Measurements from ENCODE around the gene RUNX1. TPM values are rescaled to one million over a fixed set of nuclear protein-coding genes. Genes with fewer than 3 reads are reported as not detected.
A peak's percentile ranks its signal among the peaks of the same experiment; 100 is the strongest.

Gene RUNX1
- total and polyA plus RNA-seq, 7 experiments from 2014 or later = 27.9 to 154 (median 85.1) TPM

GRCh38 chr21:35053356-35054096, 4.4 kb upstream of the RUNX1 start:
- POLR2A ChIA-PET = interaction anchor here (0.6 to 1.6 kb wide), 4 partner anchors 27 to 1113 kb away, joined by 3 to 6 read pairs (median 4); no protein-coding TSS in a partner anchor
- no peaks in the 10 kb centered on the region for H3K36me3 ChIP-seq (ENCODE audit: control insufficient read depth in 2 of 3, insufficient read depth in 3 of 3, low read length in 3 of 3)
- peaks cover 27 to 42% of the 10 kb centered on the region in 2 donors for H3K4me1 ChIP-seq (ENCODE audit: control insufficient read depth in 2 of 2, insufficient read depth in 2 of 2, low read length in 2 of 2)
- peaks cover 30 to 57% (median 47%) of the 10 kb centered on the region in 7 donors for H3K4me1 Mint-ChIP-seq
- H3K4me3 ChIP-seq (ENCODE audit: low read length) = no peak overlapping the region
- peaks cover 0 to under 1% (median 0%) of the 10 kb centered on the region in 5 donors for H3K36me3 Mint-ChIP-seq
- H3K27ac ChIP-seq (ENCODE audit: low read depth, low read length) = peak overlapping the region; percentile 50
- intact Hi-C loops (cut with micrococcal nuclease) = loop anchor here (5.0 kb wide), 5 partner anchors 84 to 1059 kb away; no protein-coding TSS in a partner anchor
- peaks cover 0 to under 1% (median 0%) of the 10 kb centered on the region in 11 donors for H3K9me3 Mint-ChIP-seq
- DNase-seq = no peak
- H3K9me3 ChIP-seq (ENCODE audit: control insufficient read depth in 2 of 3, low read length in 3 of 3) = no peaks in the 10 kb centered on the region
- H3K4me3 Mint-ChIP-seq = peak overlapping the region in 7 of 10 donors; percentile 15 to 60 (median 49)
- CTCF ChIA-PET = interaction anchor here (0.5 to 7.4 kb wide), 3 partner anchors 165 to 563 kb away, joined by 3 to 71 read pairs (median 5); no protein-coding TSS in a partner anchor
- ATAC-seq = no peak
- H3K27me3 ChIP-seq (ENCODE audit: control insufficient read depth in 2 of 2, insufficient read depth in 2 of 2, low read length in 2 of 2) = no peaks in the 10 kb centered on the region
- peaks cover 0 to 8% (median 0%) of the 10 kb centered on the region in 5 donors for H3K27me3 Mint-ChIP-seq
- H3K27ac Mint-ChIP-seq = peak overlapping the region in 8 of 9 donors; percentile 85 to 95 (median 88)

GRCh38 chr21:35052801-35053200, 3.7 kb upstream of the RUNX1 start:
- ChIA-PET CTCF (interaction anchor here (0.5 to 7.4 kb wide), 8 partner anchors 27 to 563 kb away, joined by 3 to 71 read pairs (median 6); no protein-coding TSS in a partner anchor), POLR2A (interaction anchor here (1.1 to 1.9 kb wide), 6 partner anchors 20 to 451 kb away, joined by 3 to 6 read pairs (median 4); no protein-coding TSS in a partner anchor)
- intact Hi-C loops (cut with micrococcal nuclease) = loop anchor here (5.0 kb wide), 5 partner anchors 84 to 1060 kb away; no protein-coding TSS in a partner anchor
- Mint-ChIP-seq H3K9me3 (peaks cover 0 to 5% (median 0%) of the 10 kb centered on the region in 11 donors), H3K4me1 (peaks cover 34 to 56% (median 45%) of the 10 kb centered on the region in 7 donors), H3K27ac (peak overlapping the region in 8 of 9 donors; percentile 85 to 95 (median 88)), H3K4me3 (peak overlapping the region in 8 of 10 donors; percentile 14 to 72 (median 53)), H3K36me3 (peaks cover 0 to 2% (median 0%) of the 10 kb centered on the region in 5 donors), H3K27me3 (peaks cover 0 to 8% (median 0%) of the 10 kb centered on the region in 5 donors)
- H3K27ac ChIP-seq (ENCODE audit: low read depth, low read length) = peak overlapping the region; percentile 50
- no peaks in the 10 kb centered on the region for H3K27me3 ChIP-seq (ENCODE audit: control insufficient read depth in 2 of 2, insufficient read depth in 2 of 2, low read length in 2 of 2)
- H3K4me1 ChIP-seq (ENCODE audit: control insufficient read depth in 2 of 2, insufficient read depth in 2 of 2, low read length in 2 of 2) = peaks cover 27 to 42% of the 10 kb centered on the region in 2 donors
- peak in 6 of 9 donors; percentile 25 to 56 (median 46) for DNase-seq
- H3K4me3 ChIP-seq (ENCODE audit: low read length) = no peak overlapping the region
- H3K36me3 ChIP-seq (ENCODE audit: control insufficient read depth in 2 of 3, insufficient read depth in 3 of 3, low read length in 3 of 3) = peaks cover 0 to 3% (median 0%) of the 10 kb centered on the region in 3 experiments
- ATAC-seq = no peak
- no peaks in the 10 kb centered on the region for H3K9me3 ChIP-seq (ENCODE audit: control insufficient read depth in 2 of 3, low read length in 3 of 3)

- peaks cover 0 to 12% (median 0%) of the 10 kb centered on the region in 11 donors for H3K9me3 Mint-ChIP-seq
Measured at GRCh38 chr21:35051287-35051818, 2.3 kb upstream of the RUNX1 start.

GRCh38 chr21:35050348-35051286, 1.5 kb upstream of the RUNX1 start:
- CTCF ChIA-PET = interaction anchor here (0.7 to 7.4 kb wide), 15 partner anchors 10 to 566 kb away, joined by 3 to 71 read pairs (median 3); no protein-coding TSS in a partner anchor
- Mint-ChIP-seq H3K27ac (peak overlapping the region; percentile 80 to 100 (median 98)), H3K9me3 (peaks cover 0 to 12% (median 0%) of the 10 kb centered on the region in 11 donors), H3K4me1 (peaks cover 40 to 67% (median 49%) of the 10 kb centered on the region in 7 donors), H3K36me3 (peaks cover 0 to 16% (median 0%) of the 10 kb centered on the region in 5 donors), H3K27me3 (peaks cover 0 to 5% (median 0%) of the 10 kb centered on the region in 5 donors), H3K4me3 (peak overlapping the region; percentile 70 to 99 (median 94))
- H3K27me3 ChIP-seq (ENCODE audit: control insufficient read depth in 2 of 2, insufficient read depth in 2 of 2, low read length in 2 of 2) = no peaks in the 10 kb centered on the region
- peaks cover 31 to 42% of the 10 kb centered on the region in 2 donors for H3K4me1 ChIP-seq (ENCODE audit: control insufficient read depth in 2 of 2, insufficient read depth in 2 of 2, low read length in 2 of 2)
- H3K27ac ChIP-seq (ENCODE audit: low read depth, low read length) = peak overlapping the region; percentile 38
- intact Hi-C loops (cut with micrococcal nuclease) = loop anchor here (1.0 to 5.0 kb wide), 12 partner anchors 87 to 1062 kb away; no protein-coding TSS in a partner anchor
- DNase-seq (no peak), ATAC-seq (no peak)
- H3K36me3 ChIP-seq (ENCODE audit: control insufficient read depth in 2 of 3, insufficient read depth in 3 of 3, low read length in 3 of 3) = peaks cover 0 to 3% (median 0%) of the 10 kb centered on the region in 3 experiments
- peak overlapping the region; percentile 76 for H3K4me3 ChIP-seq (ENCODE audit: low read length)
- no peaks in the 10 kb centered on the region for H3K9me3 ChIP-seq (ENCODE audit: control insufficient read depth in 2 of 3, low read length in 3 of 3)
- POLR2A ChIA-PET = interaction anchor here (0.7 to 5.5 kb wide), 15 partner anchors 11 to 1010 kb away, joined by 3 to 110 read pairs (median 3); partner anchors contain the start of gene SETD4

More at GRCh38 chr21:35051287-35051818, 2.3 kb upstream of the RUNX1 start:
- CTCF ChIA-PET = interaction anchor here (0.6 to 7.4 kb wide), 17 partner anchors 11 to 565 kb away, joined by 3 to 71 read pairs (median 4); no protein-coding TSS in a partner anchor
- H3K36me3 Mint-ChIP-seq = peaks cover 0 to 13% (median 0%) of the 10 kb centered on the region in 5 donors
- no peak overlapping the region for H3K4me3 ChIP-seq (ENCODE audit: low read length)
- H3K27me3 ChIP-seq (ENCODE audit: control insufficient read depth in 2 of 2, insufficient read depth in 2 of 2, low read length in 2 of 2) = no peaks in the 10 kb centered on the region
- H3K36me3 ChIP-seq (ENCODE audit: control insufficient read depth in 2 of 3, insufficient read depth in 3 of 3, low read length in 3 of 3) = peaks cover 0 to 3% (median 0%) of the 10 kb centered on the region in 3 experiments
- POLR2A ChIA-PET = interaction anchor here (0.6 to 5.5 kb wide), 17 partner anchors 10 to 1009 kb away, joined by 3 to 110 read pairs (median 4); partner anchors contain the start of gene SETD4
- ATAC-seq = peak; percentile 74
- H3K27ac ChIP-seq (ENCODE audit: low read depth, low read length) = peak overlapping the region; percentile 38
- H3K4me1 Mint-ChIP-seq = peaks cover 37 to 61% (median 47%) of the 10 kb centered on the region in 7 donors
- intact Hi-C loops (cut with micrococcal nuclease) = loop anchor here (1.0 to 5.0 kb wide), 12 partner anchors 86 to 1061 kb away; no protein-coding TSS in a partner anchor
- H3K27me3 Mint-ChIP-seq = peaks cover 0 to 5% (median 0%) of the 10 kb centered on the region in 5 donors
- peak overlapping the region; percentile 80 to 100 (median 98) for H3K27ac Mint-ChIP-seq
- H3K9me3 ChIP-seq (ENCODE audit: control insufficient read depth in 2 of 3, low read length in 3 of 3) = no peaks in the 10 kb centered on the region
- peak; percentile 61 to 85 (median 80) for DNase-seq
- H3K4me3 Mint-ChIP-seq = peak overlapping the region; percentile 70 to 99 (median 94)
- H3K4me1 ChIP-seq (ENCODE audit: control insufficient read depth in 2 of 2, insufficient read depth in 2 of 2, low read length in 2 of 2) = peaks cover 29 to 42% of the 10 kb centered on the region in 2 donors

- Mint-ChIP-seq H3K9me3 (peaks cover 0 to 12% (median 0%) of the 10 kb centered on the region in 11 donors), H3K4me3 (peak overlapping the region; percentile 90 to 99 (median 97)), H3K4me1 (peaks cover 59 to 84% (median 70%) of the 10 kb centered on the region in 7 donors), H3K27ac (peak overlapping the region; percentile 93 to 100 (median 98)), H3K36me3 (peaks cover 0 to 36% (median 11%) of the 10 kb centered on the region in 5 donors), H3K27me3 (peaks cover 0 to 5% (median 0%) of the 10 kb centered on the region in 5 donors)
- no peak for ATAC-seq
- ChIA-PET POLR2A (interaction anchor here (0.5 to 5.5 kb wide), 27 partner anchors 10 to 1099 kb away, joined by 3 to 110 read pairs (median 4); no protein-coding TSS in a partner anchor), CTCF (interaction anchor here (0.7 to 7.4 kb wide), 10 partner anchors 19 to 352 kb away, joined by 3 to 71 read pairs (median 4); no protein-coding TSS in a partner anchor)
- Histone ChIP-seq H3K9me3 (ENCODE audit: control insufficient read depth in 2 of 3, low read length in 3 of 3) (no peaks in the 10 kb centered on the region), H3K27ac (ENCODE audit: low read depth, low read length) (peak overlapping the region; percentile 77), H3K4me1 (ENCODE audit: control insufficient read depth in 2 of 2, insufficient read depth in 2 of 2, low read length in 2 of 2) (peaks cover 54 to 61% of the 10 kb centered on the region in 2 donors), H3K36me3 (ENCODE audit: control insufficient read depth in 2 of 3, insufficient read depth in 3 of 3, low read length in 3 of 3) (peaks cover 0 to 3% (median 0%) of the 10 kb centered on the region in 3 experiments), H3K27me3 (ENCODE audit: control insufficient read depth in 2 of 2, insufficient read depth in 2 of 2, low read length in 2 of 2) (no peaks in the 10 kb centered on the region), H3K4me3 (ENCODE audit: low read length) (peak overlapping the region; percentile 76)
- intact Hi-C loops (cut with micrococcal nuclease) = loop anchor here (1.0 to 5.0 kb wide), 16 partner anchors 21 to 1065 kb away; partner anchors contain the start of gene RCAN1 (in 1 of the 2)
- DNase-seq = peak in 3 of 9 donors; percentile 17 to 41 (median 30)
Measured at GRCh38 chr21:35048183-35048601, 910 bp downstream of the RUNX1 start.

All from naive thymus-derived CD4-positive, alpha-beta T cell (primary cell).